H1 (cell line): ENCODE measurements around the gene FITM2. TPM values are rescaled to one million over a fixed set of nuclear protein-coding genes. Genes with fewer than 3 reads are reported as not detected.

Experiments used
- CTCF ChIA-PET: fragments of 300-600 bp; sonication (Branson Sonifier 250); formaldehyde crosslinking; loops from one replicate; lab custom pipeline; 2021; ENCODE audit not compliant: partially characterized antibody; lab: Charles Lee
- POLR2A ChIA-PET: fragments of 300-600 bp; sonication (Branson Sonifier 250); formaldehyde crosslinking; loops from one replicate; lab custom pipeline; 2021; ENCODE audit warnings: inconsistent platforms; ENCODE audit not compliant: partially characterized antibody; lab: Charles Lee
- DNase-seq, 2 experiments: peaks; one replicate each; pipeline versions ENCODE4 v3.0.0 to v3.0.0-alpha.2; 2010 to 2022; ENCODE audit warnings: low spot score in 2 of 2, low read depth in 1 of 2, mixed read lengths in 1 of 2
- FAIRE-seq: peaks from 2 replicates; lab custom pipeline; 2011; peaks lifted over from hg19 to GRCh38; lab: Jason Lieb, UNC
- H2AFZ ChIP-seq: 2 replicates; pipeline ENCODE4 v1.8.1; 2012; ENCODE audit warnings: low read length, inconsistent platforms
- H2AK5ac ChIP-seq: 2 replicates; pipeline ENCODE4 v1.6.1; 2013; ENCODE audit warnings: low read depth, low read length
- H2BK120ac ChIP-seq: replicated peaks from 2 replicates; pipeline ENCODE3; 2013; ENCODE audit warnings: low read depth, low read length, inconsistent platforms
- H2BK12ac ChIP-seq: 2 replicates; pipeline ENCODE4 v1.6.1; 2013; ENCODE audit warnings: low read depth, low read length
- H2BK15ac ChIP-seq: 2 replicates; pipeline ENCODE4 v1.6.1; 2013; ENCODE audit warnings: low read length
- H2BK20ac ChIP-seq: 2 replicates; pipeline ENCODE4 v1.6.1; 2013; ENCODE audit warnings: low read length
- H2BK5ac ChIP-seq: 2 replicates; pipeline ENCODE4 v1.6.1; 2013; ENCODE audit warnings: low read depth, low read length
- H3K14ac ChIP-seq: 2 replicates; pipeline ENCODE4 v1.6.1; 2013; ENCODE audit warnings: inconsistent platforms; ENCODE audit not compliant: insufficient read length
- H3K18ac ChIP-seq: 2 replicates; pipeline ENCODE4 v1.6.1; 2013; ENCODE audit warnings: low read length; ENCODE audit errors: extremely low read depth
- H3K23ac ChIP-seq: 2 replicates; pipeline ENCODE4 v1.6.1; 2013; ENCODE audit warnings: inconsistent platforms; ENCODE audit not compliant: insufficient read length
- H3K23me2 ChIP-seq: 2 replicates; pipeline ENCODE4 v1.6.1; 2013; ENCODE audit warnings: low read depth, low read length
- H3K27ac ChIP-seq: 2 replicates; pipeline ENCODE4 v1.6.1; 2011; ENCODE audit warnings: low read depth, low read length, inconsistent platforms
- H3K27me3 ChIP-seq, 4 experiments: replicated peaks in 1 of 4; 1 replicate in 1 of 4; 2 replicates in 3 of 4; pipeline versions ENCODE4 v1.6.1 to v1.8.1; 2011 to 2013; ENCODE audit warnings: low read length in 3 of 4, mild to moderate bottlenecking in 3 of 4, inconsistent platforms in 2 of 4, mixed read lengths in 2 of 4, moderate library complexity in 1 of 4; ENCODE audit not compliant: control insufficient read depth in 3 of 4, insufficient read depth in 3 of 4; ENCODE audit errors: extremely low read depth in 1 of 4
- H3K36me3 ChIP-seq, 4 experiments: 2 replicates each; pipeline versions ENCODE4 v1.6.1 to v1.8.1; 2011 to 2013; ENCODE audit warnings: mild to moderate bottlenecking in 4 of 4, low read length in 3 of 4, moderate library complexity in 2 of 4, control low read depth in 1 of 4, inconsistent platforms in 1 of 4; ENCODE audit not compliant: insufficient read depth in 4 of 4, control insufficient read depth in 2 of 4
- H3K4ac ChIP-seq: replicated peaks from 2 replicates; pipeline ENCODE3; 2013; ENCODE audit warnings: low read length, low read depth, mixed read lengths, inconsistent platforms; ENCODE audit not compliant: insufficient read length
- H3K4me1 ChIP-seq, 4 experiments: replicated peaks in 1 of 4; 1 replicate in 1 of 4; 2 replicates in 3 of 4; pipeline versions ENCODE4 v1.6.1 to v1.8.1; 2011 to 2013; ENCODE audit warnings: low read length in 3 of 4, inconsistent platforms in 2 of 4, mixed read lengths in 1 of 4; ENCODE audit not compliant: insufficient read depth in 4 of 4, control insufficient read depth in 3 of 4
- H3K4me2 ChIP-seq, 2 experiments: 2 replicates each; pipeline versions ENCODE4 v1.6.1 to v1.8.1; 2011 to 2013; ENCODE audit warnings: low read depth in 2 of 2, low read length in 2 of 2, control low read depth in 1 of 2, inconsistent platforms in 1 of 2, mild to moderate bottlenecking in 1 of 2; ENCODE audit not compliant: insufficient read depth in 1 of 2
- H3K4me3 ChIP-seq, 4 experiments: fragments of 200-600, 300-600 bp in 1 of 4; sonication (generic), shearing (Covaris generic), sonication (Bioruptor Twin) in 1 of 4; 2 replicates each; pipeline versions ENCODE4 v1.5.1 to v1.8.1; 2011 to 2016; ENCODE audit warnings: low read length in 4 of 4, low read depth in 3 of 4, control low read depth in 2 of 4, inconsistent platforms in 2 of 4, mild to moderate bottlenecking in 2 of 4, mixed read lengths in 1 of 4, moderate library complexity in 1 of 4; ENCODE audit not compliant: insufficient read depth in 2 of 4; ENCODE audit errors: extremely low read depth in 1 of 4
- H3K56ac ChIP-seq: replicated peaks from 2 replicates; pipeline ENCODE3; 2013; ENCODE audit warnings: low read depth, mild to moderate bottlenecking, mixed read lengths, low read length, inconsistent platforms; ENCODE audit not compliant: insufficient read length
- H3K79me1 ChIP-seq: 2 replicates; pipeline ENCODE4 v1.6.1; 2013; ENCODE audit warnings: low read depth, low read length, control low read depth
- H3K79me2 ChIP-seq, 2 experiments: 2 replicates each; pipeline versions ENCODE4 v1.6.1 to v1.8.1; 2012 to 2013; ENCODE audit warnings: low read length in 2 of 2, mild to moderate bottlenecking in 2 of 2, inconsistent platforms in 1 of 2; ENCODE audit not compliant: insufficient read depth in 2 of 2, control insufficient read depth in 1 of 2
- H3K9ac ChIP-seq, 4 experiments: replicated peaks in 1 of 4; 1 replicate in 1 of 4; 2 replicates in 3 of 4; pipeline versions ENCODE4 v1.6.1 to v1.8.1; 2011 to 2013; ENCODE audit warnings: low read depth in 3 of 4, low read length in 3 of 4, control low read depth in 2 of 4, mild to moderate bottlenecking in 2 of 4, moderate library complexity in 2 of 4, inconsistent platforms in 1 of 4; ENCODE audit errors: extremely low read depth in 1 of 4
- H3K9me3 ChIP-seq, 2 experiments: 2 replicates each; pipeline versions ENCODE4 v1.6.1 to v1.8.1; 2012 to 2013; ENCODE audit warnings: mild to moderate bottlenecking in 2 of 2, moderate library complexity in 2 of 2, control low read depth in 1 of 2, inconsistent platforms in 1 of 2, low read depth in 1 of 2, low read length in 1 of 2, mixed read lengths in 1 of 2; ENCODE audit not compliant: insufficient read depth in 2 of 2
- H4K20me1 ChIP-seq, 2 experiments: replicated peaks in 1 of 2; 2 replicates each; pipeline versions ENCODE3 to v1.8.1; 2011 to 2013; ENCODE audit warnings: inconsistent platforms in 2 of 2, low read length in 2 of 2, mild to moderate bottlenecking in 1 of 2; ENCODE audit not compliant: insufficient read depth in 2 of 2, control insufficient read depth in 1 of 2
- H4K5ac ChIP-seq: 2 replicates; pipeline ENCODE4 v1.6.1; 2013; ENCODE audit warnings: low read length, low read depth, mixed read lengths, inconsistent platforms; ENCODE audit not compliant: insufficient read length
- H4K8ac ChIP-seq: 2 replicates; pipeline ENCODE4 v1.8.0; 2013; ENCODE audit warnings: mild to moderate bottlenecking, moderate library complexity, low read length, inconsistent platforms; ENCODE audit not compliant: insufficient read depth; ENCODE audit errors: extremely low read depth
- H4K91ac ChIP-seq: replicated peaks from 2 replicates; pipeline ENCODE3; 2013; ENCODE audit warnings: low read length, mixed read lengths, inconsistent platforms; ENCODE audit not compliant: insufficient read length
- BCL11A ChIP-seq, 2 experiments: IDR thresholded peaks; one replicate each; pipeline ENCODE4 v1.6.1; 2011; ENCODE audit warnings: low read depth in 2 of 2, low read length in 2 of 2, mild to moderate bottlenecking in 2 of 2
- CBX8 ChIP-seq: fragments of 300-800, 300-1000 bp; sonication (generic); IDR thresholded peaks from 2 replicates; pipeline ENCODE4 v1.7.1; 2016; ENCODE audit warnings: low read depth, low read length, borderline replicate concordance
- CHD2 ChIP-seq: IDR thresholded peaks from 2 replicates; pipeline ENCODE4 v1.6.1; 2012; ENCODE audit warnings: low read length, improper control_type of control experiment
- CTBP2 ChIP-seq: IDR thresholded peaks from 2 replicates; pipeline ENCODE4 v1.7.0; 2011; ENCODE audit warnings: borderline replicate concordance, mild to moderate bottlenecking, moderate library complexity, mixed read lengths, low read length; ENCODE audit not compliant: insufficient read depth, insufficient read length
- MAFK ChIP-seq: IDR thresholded peaks from 2 replicates; pipeline ENCODE4 v1.6.1; 2012; ENCODE audit warnings: low read depth, mild to moderate bottlenecking, improper control_type of control experiment, low read length
- PHF8 ChIP-seq: fragments of 200-600 bp; sonication (generic); conservative IDR thresholded peaks from 2 replicates; pipeline ENCODE4 v1.7.1; 2012; ENCODE audit warnings: low read depth, mild to moderate bottlenecking, inconsistent platforms, low read length, moderate library complexity
- RXRA ChIP-seq: IDR thresholded peaks from 2 replicates; pipeline ENCODE4 v1.6.1; 2011; ENCODE audit warnings: low read depth, mild to moderate bottlenecking, low read length, moderate library complexity; ENCODE audit not compliant: insufficient read depth
- TEAD4 ChIP-seq: IDR thresholded peaks from 2 replicates; pipeline ENCODE4 v1.6.1; 2012; ENCODE audit warnings: low read depth, low read length, inconsistent platforms, mixed read lengths
- WGBS, 2 experiments: shearing (Covaris generic) in 1 of 2; methylation state at CpG; one replicate each; pipeline versions ENCODE4 v1.1.6 to v1.1.7; 2013 to 2015; ENCODE audit warnings: low lambda C conversion rate in 2 of 2, mixed read lengths in 2 of 2, inconsistent platforms in 1 of 2, low coverage in 1 of 2, missing lambda C conversion rate in 1 of 2; ENCODE audit not compliant: insufficient replicate concordance in 2 of 2, insufficient coverage in 1 of 2, insufficient read length in 1 of 2; ENCODE audit errors: extremely low coverage in 1 of 2, missing lambda C conversion rate in 1 of 2; 5-methylcytosine and 5-hydroxymethylcytosine counted together
- polyA plus RNA-seq, 7 experiments: library from polyadenylated mRNA; depleted of rRNA in 3 of 7; stranded (reverse) in 5 of 7; unstranded in 2 of 7; fragments of >200 nt in 5 of 7; fragments of 200-250 nt in 2 of 7; gene quantifications; 1 replicate in 5 of 7; 2 replicates in 1 of 7; 4 replicates in 1 of 7; pipeline versions ENCODE4 v1.2.1 to v1.2.3, GENCODE V29; 2011 to 2013; ENCODE audit warnings: missing spikeins in 2 of 7, mixed read lengths in 2 of 7
- total RNA-seq: library from RNA; stranded (reverse); fragmentation: NEBNext Ultra II Directional; extraction: Animal tissue kit (Norgen Biotek cat#: 25700); gene quantifications from 2 replicates; pipeline ENCODE4 v1.2.1, GENCODE V29; 2021
- TF ChIP-seq, protein P1 (sequence below): IDR thresholded peaks from 2 replicates; pipeline ENCODE4 v1.6.1; 2012; ENCODE audit warnings: inconsistent platforms
- TF ChIP-seq, protein P2 (sequence below), 3 experiments: IDR thresholded peaks; 1 replicate in 2 of 3; 2 replicates in 1 of 3; pipeline versions ENCODE4 v1.5.1 to v1.6.1; 2011; ENCODE audit warnings: low read length in 3 of 3, mild to moderate bottlenecking in 3 of 3, inconsistent platforms in 2 of 3, low read depth in 1 of 3, moderate library complexity in 1 of 3; ENCODE audit not compliant: insufficient read depth in 1 of 3; ENCODE audit errors: control extremely low read depth in 1 of 3

Gene FITM2
- total and polyA plus RNA-seq, 2 of the 8 experiments (the other 6 are each of a cell fraction or from before 2014, with no cell fraction given) = 1.1 to 2.1 TPM

DNA sequence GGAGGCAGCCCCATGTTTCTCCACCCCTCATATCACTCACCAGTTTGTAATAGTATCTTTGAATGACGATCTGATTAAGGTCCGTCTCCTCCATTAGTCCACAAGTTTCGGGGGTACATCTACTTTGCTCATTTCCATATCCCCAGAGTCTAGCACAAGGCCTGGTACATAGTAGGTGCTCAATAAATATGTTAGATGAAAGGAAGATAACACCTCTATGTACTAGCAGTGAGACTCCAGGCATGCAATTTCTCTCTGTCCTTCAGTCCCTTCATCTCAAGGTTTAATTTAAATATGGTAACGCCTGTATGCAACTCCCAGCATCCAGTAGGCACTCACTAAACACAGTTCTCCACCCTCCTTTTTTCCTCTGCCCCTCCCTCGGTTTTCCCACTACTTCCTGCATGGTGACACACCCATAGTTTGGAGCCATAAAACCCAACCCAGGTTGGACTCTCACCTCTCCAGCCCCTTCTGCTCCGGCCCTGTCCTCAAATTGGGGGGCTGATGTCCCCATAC lies 44.0 kb upstream of the FITM2 start:
- no peak for DNase-seq
- H2BK5ac ChIP-seq = no peak overlapping the region
- peaks cover under 1% of the 10 kb centered on the region; the same call in 1 of the 2 replicates for H3K23me2 ChIP-seq
- H3K9me3 ChIP-seq = no peaks in the 10 kb centered on the region
- POLR2A ChIA-PET = no interaction called here
- no peak overlapping the region; the same call in 1 of the 2 replicates for H4K8ac ChIP-seq
- H2AK5ac ChIP-seq = no peak overlapping the region
- no peak overlapping the region for H2BK15ac ChIP-seq
- no peak overlapping the region for H2BK20ac ChIP-seq
- no peaks in the 10 kb centered on the region for H3K79me2 ChIP-seq
- no peak overlapping the region for H3K9ac ChIP-seq
- no peak overlapping the region for H2BK120ac ChIP-seq
- peaks cover 0 to 6% (median 0%) of the 10 kb centered on the region in 4 experiments; a peak in 1 of 7 replicates for H3K4me1 ChIP-seq
- CTCF ChIA-PET = interaction anchor here (0.6 to 1.2 kb wide), 3 partner anchors 19 to 106 kb away, joined by 3 to 4 read pairs (median 4); no protein-coding TSS in a partner anchor
- no peaks in the 10 kb centered on the region for H4K20me1 ChIP-seq
- no peak overlapping the region for H3K4ac ChIP-seq
- no peak overlapping the region for H2AFZ ChIP-seq
- no peak overlapping the region for H4K5ac ChIP-seq
- H3K56ac ChIP-seq = no peak overlapping the region
- no peak overlapping the region for H3K4me3 ChIP-seq
- no peak overlapping the region for H4K91ac ChIP-seq
- H3K4me2 ChIP-seq = no peak overlapping the region
- H3K27me3 ChIP-seq = peaks cover 0 to 3% (median 0%) of the 10 kb centered on the region in 4 experiments; a peak in 2 of 7 replicates
- no peak overlapping the region for H2BK12ac ChIP-seq
- H3K79me1 ChIP-seq = no peaks in the 10 kb centered on the region
- 88% methylated on average over 6 of the region's 6 CpGs; no CpG with 5 or more reads in 1 of the 2 experiments for WGBS, 2 experiments
- H3K18ac ChIP-seq = no peak overlapping the region
- H3K27ac ChIP-seq = no peak overlapping the region
- no peaks in the 10 kb centered on the region for H3K36me3 ChIP-seq
- FAIRE-seq = no peak
- no peak overlapping the region for H3K23ac ChIP-seq
- H3K14ac ChIP-seq = no peak overlapping the region
- TF ChIP-seq, protein P1, sequence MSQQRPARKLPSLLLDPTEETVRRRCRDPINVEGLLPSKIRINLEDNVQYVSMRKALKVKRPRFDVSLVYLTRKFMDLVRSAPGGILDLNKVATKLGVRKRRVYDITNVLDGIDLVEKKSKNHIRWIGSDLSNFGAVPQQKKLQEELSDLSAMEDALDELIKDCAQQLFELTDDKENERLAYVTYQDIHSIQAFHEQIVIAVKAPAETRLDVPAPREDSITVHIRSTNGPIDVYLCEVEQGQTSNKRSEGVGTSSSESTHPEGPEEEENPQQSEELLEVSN = no peak
- TF ChIP-seq MAFK (no peak), CBX8 (no peak), PHF8 (no peak), RXRA (no peak), TEAD4 (no peak), CHD2 (no peak), CTBP2 (no peak), BCL11A (IDR thresholded peaks at IDR 0.05; ENCODE audit: low read depth in 2 of 2, low read length in 2 of 2) (no peak)
- TF ChIP-seq, protein P2, sequence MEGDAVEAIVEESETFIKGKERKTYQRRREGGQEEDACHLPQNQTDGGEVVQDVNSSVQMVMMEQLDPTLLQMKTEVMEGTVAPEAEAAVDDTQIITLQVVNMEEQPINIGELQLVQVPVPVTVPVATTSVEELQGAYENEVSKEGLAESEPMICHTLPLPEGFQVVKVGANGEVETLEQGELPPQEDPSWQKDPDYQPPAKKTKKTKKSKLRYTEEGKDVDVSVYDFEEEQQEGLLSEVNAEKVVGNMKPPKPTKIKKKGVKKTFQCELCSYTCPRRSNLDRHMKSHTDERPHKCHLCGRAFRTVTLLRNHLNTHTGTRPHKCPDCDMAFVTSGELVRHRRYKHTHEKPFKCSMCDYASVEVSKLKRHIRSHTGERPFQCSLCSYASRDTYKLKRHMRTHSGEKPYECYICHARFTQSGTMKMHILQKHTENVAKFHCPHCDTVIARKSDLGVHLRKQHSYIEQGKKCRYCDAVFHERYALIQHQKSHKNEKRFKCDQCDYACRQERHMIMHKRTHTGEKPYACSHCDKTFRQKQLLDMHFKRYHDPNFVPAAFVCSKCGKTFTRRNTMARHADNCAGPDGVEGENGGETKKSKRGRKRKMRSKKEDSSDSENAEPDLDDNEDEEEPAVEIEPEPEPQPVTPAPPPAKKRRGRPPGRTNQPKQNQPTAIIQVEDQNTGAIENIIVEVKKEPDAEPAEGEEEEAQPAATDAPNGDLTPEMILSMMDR (IDR thresholded peaks at IDR 0.05; ENCODE audit: control extremely low read depth in 1 of 3, insufficient read depth in 1 of 3, low read depth in 1 of 3, low read length in 3 of 3) = no peak
